ENCODE results near the gene AMN1.
"Not testable (repeated sequence)": the region's sequence is repeated elsewhere in the genome, so short reads cannot be mapped to it uniquely, and the experiment has no call there.

DNA sequence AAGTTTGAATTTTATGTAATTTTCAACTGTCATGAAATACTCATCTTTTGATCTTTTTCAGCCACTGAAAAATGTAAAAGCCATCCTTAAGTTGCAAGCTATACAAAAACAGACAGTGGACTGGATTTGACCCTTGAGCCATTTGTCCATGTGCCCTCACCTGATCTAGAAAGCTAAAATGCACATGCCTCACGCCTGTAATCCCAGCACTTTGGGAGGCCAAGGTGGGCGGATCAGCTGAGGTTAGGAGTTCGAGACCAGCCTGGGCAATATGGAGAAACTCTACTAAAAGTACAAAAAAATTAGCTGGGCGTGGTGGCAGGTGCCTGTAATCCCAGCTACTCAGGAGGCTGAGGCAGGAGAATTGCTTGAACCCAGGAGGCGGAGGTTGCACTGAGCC, 2.4 kb upstream of the AMN1 start:
- TF ChIP-seq, protein P1, sequence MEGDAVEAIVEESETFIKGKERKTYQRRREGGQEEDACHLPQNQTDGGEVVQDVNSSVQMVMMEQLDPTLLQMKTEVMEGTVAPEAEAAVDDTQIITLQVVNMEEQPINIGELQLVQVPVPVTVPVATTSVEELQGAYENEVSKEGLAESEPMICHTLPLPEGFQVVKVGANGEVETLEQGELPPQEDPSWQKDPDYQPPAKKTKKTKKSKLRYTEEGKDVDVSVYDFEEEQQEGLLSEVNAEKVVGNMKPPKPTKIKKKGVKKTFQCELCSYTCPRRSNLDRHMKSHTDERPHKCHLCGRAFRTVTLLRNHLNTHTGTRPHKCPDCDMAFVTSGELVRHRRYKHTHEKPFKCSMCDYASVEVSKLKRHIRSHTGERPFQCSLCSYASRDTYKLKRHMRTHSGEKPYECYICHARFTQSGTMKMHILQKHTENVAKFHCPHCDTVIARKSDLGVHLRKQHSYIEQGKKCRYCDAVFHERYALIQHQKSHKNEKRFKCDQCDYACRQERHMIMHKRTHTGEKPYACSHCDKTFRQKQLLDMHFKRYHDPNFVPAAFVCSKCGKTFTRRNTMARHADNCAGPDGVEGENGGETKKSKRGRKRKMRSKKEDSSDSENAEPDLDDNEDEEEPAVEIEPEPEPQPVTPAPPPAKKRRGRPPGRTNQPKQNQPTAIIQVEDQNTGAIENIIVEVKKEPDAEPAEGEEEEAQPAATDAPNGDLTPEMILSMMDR (IDR thresholded peaks at IDR 0.05; ENCODE audit: low read depth, low read length, poor library complexity, severe bottlenecking), result not testable (repeated sequence)
- TF ChIP-seq EZH2phosphoT487 (IDR thresholded peaks at IDR 0.05; ENCODE audit: borderline replicate concordance, low read length), result not testable (repeated sequence)
